HG03565 (cell line): ENCODE data around the gene SYT15.
"Not testable (repeated sequence)": the region's sequence is repeated elsewhere in the genome, so short reads cannot be mapped to it uniquely, and the experiment has no call there.

Experiments used
- ATAC-seq: cut with Tn5 transposase; IDR thresholded peaks from one replicate; pipeline ENCODE4 v1.9.1; 2021; ENCODE audit warnings: mild to moderate bottlenecking, moderate library complexity; ENCODE audit not compliant: unreplicated experiment

The SYT15 gene

GRCh38 chr10:46585246-46585645, 6.3 kb downstream of the SYT15 start:
- ATAC-seq = not testable (repeated sequence)

GRCh38 chr10:46587546-46587945, 8.6 kb downstream of the SYT15 start:
- not testable (repeated sequence) for ATAC-seq

DNA sequence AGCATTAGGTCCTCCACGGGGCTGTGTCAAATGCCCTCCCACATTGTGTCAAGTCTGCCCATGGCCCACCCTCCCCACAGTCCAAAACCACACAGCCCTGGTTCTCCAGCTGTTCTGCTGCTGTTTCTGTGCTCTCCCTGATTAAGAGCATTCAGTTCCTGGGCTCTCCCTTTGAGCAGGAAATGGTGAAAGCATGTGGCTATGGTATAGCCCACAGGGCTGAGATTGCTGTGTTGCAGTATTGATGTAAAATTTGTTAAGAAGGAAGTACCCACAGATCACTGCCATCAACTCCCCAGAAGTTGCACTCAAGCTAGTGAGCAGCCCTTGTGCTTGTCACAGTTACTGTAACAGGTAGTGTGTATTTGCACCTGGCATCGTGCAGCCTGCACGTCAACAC, 9.3 kb downstream of the SYT15 start:
- not testable (repeated sequence) for ATAC-seq

DNA sequence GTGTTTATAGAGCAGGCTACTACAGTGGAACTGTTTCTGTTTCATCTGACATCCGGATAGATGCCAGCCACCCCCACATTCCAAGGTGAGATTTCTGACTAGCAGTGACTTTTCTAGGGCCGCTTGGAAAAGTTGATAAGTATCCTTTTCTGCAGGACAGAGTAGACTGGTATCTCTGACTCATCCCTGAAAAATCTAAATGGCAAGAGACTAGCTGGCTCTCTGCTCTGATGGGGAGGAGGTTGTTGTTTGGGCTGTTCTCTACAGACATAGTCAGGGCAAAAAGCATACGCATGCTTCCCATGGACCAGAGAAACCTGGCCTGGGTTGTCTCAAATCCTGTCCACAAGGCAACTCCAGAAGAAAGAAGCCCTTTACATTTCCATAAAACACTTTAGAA, 10.7 kb downstream of the SYT15 start:
- not testable (repeated sequence) for ATAC-seq

DNA sequence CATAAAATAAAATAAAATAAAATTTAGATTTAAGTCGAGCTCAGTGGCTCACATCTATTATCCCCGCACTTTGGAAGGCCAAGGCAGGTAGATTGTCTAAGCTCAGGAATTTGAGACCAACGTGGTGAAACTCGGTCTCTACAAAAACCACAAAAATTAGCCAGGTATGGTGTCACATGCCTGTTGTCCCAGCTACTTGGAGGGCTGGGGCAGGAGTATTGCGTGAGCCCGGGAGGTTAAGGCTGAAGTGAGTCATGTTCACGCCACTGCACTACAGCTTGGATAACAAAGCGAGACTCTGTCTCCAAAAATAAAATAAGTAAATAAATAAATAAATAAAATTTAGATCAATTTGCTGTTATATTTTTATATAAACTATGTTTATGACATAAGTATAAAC, 12.1 kb downstream of the SYT15 start:
- not testable (repeated sequence) for ATAC-seq

DNA sequence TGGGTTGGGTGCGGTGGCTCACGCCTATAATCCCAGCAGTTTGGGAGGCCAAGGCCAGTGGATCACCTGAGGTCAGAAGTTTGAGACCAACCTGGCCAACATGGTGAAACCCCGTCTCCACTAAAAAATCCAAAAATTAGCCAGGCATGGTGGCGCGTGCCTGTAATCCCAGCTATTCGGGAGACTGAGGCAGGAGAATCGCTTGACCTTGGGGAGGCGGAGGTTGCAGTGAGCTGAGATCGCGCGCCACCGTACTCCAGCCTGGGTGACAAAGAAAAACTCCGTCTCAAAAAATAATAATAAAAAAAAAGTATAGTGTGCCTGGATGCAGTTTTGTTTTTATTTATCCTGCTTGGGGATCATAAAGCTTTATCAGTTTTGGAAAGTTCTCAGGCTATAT, 14.4 kb downstream of the SYT15 start:
- ATAC-seq = not testable (repeated sequence)

DNA sequence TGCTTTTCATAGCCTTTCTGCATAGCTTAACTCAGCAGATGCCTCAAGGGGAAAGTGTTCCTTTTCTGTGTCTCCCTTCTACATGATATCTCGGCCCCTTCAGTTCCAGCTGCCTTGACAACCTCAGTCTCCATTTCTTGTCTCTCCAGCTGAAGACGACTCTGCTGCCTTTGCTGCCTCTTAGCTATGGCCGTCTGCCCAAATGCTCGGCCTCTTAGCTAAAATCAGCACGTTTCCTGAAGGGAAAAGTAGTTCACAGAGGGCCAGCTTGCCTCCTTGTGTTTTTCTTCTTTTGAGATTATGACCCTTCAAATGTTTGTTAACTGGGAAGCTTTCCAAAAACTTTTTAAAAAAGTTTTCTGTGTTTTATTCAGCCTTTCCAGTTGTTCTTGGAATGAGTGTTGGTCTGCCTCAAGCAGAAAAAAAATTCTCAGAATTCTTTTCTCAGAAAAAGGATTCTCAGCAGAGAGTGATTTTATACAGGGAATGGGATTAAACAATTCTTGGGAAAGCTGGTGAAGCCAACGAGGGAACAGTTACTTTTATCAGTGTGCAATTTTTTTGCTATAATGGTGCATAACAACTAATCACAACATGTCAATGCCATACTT, 15.6 kb downstream of the SYT15 start:
- ATAC-seq = not testable (repeated sequence)

DNA sequence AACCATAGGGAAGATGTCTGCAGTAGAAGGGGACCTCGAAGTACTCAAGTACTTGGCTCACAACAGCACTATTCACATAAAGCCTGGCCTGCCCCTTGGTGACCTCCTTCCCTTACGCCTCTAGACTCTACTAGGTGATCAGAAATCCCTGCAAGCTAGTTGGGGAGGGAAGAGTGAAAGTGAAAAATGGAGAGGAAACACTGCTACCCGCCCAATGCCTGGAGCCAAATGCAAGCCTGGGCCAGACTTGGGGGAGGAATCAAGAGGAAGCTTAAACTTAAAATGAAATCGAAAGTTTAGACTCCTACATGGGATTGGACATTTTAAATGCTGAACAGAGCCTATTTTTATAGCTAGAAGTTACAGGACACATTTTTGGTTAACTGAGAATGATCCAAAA, 17.6 kb downstream of the SYT15 start:
- ATAC-seq = not testable (repeated sequence)

DNA sequence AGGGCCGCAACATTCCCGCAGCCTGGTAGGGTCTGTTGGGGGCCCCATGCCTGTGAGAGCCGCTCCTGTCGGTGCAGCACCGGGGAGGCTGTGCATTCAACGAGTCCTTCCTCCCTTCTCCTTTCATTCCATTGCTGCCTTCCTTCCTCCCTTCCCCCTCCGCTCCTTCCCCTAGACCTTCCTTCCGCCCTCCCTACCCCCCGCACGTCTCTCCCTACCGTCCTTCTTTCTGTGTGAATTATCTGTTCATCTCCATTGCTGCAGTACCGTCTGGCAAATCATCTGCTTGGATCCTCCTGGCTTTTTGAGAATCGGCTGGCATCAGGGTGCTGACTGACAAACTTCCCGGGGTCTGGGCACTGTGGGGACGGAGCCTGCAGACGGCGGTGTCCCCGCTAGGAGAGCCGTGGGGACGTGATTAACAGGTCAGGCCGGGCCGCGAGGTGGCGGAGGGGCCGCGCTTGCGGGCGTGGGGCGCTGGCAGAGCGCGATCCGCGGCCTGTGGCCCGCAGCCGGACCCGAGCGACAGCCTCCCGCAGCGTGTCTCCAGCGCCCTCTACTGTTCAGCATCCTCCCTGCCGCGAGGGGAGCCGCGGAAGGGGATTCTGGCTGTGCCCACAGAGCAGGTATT, 18.8 kb downstream of the SYT15 start:
- peak; percentile 64 for ATAC-seq

DNA sequence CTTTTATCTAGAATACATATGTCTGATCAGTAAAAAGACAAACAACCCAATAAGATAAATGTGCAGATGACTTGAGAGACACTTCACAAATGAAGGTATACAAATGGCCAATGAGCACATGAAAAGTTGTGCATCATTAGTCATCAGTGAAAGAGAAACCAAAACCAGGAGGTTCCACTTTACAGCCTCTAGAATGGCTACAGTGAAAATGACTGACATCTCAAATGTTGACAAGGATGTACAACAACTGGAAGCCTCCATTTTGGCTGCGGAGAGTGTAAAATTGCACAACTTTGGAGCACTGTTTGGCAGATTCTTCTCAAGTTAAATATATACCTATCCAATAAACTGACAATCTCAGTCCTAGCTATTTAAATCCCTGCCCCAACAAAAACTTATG, 21.6 kb downstream of the SYT15 start:
- peak; percentile 63 for ATAC-seq

GRCh38 chr10:46615540-46615939, 36.6 kb downstream of the SYT15 start:
- not testable (repeated sequence) for ATAC-seq

DNA sequence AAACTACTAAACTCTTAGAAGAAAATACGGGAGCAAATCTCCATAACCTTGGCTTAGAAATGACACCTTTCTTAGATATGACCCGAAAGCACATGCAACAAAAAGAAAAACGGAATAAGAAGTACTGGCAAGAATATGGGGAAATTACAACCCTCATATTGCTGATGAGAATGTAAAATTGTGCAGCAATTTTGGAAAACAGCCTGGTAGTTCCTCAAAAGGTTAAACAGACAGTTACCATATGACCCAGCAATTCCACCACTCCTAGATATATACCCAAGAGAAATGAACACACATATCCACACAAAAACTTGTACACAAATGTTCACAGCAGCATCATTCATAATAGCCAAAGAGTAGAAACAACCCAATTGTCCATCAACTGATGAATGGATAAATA, 37.3 kb downstream of the SYT15 start:
- ATAC-seq = not testable (repeated sequence)

GRCh38 chr10:46617134-46617533, 38.2 kb downstream of the SYT15 start:
- not testable (repeated sequence) for ATAC-seq

- ATAC-seq = not testable (repeated sequence)
Observed at GRCh38 chr10:46617913-46618312, 39.0 kb downstream of the SYT15 start.

DNA sequence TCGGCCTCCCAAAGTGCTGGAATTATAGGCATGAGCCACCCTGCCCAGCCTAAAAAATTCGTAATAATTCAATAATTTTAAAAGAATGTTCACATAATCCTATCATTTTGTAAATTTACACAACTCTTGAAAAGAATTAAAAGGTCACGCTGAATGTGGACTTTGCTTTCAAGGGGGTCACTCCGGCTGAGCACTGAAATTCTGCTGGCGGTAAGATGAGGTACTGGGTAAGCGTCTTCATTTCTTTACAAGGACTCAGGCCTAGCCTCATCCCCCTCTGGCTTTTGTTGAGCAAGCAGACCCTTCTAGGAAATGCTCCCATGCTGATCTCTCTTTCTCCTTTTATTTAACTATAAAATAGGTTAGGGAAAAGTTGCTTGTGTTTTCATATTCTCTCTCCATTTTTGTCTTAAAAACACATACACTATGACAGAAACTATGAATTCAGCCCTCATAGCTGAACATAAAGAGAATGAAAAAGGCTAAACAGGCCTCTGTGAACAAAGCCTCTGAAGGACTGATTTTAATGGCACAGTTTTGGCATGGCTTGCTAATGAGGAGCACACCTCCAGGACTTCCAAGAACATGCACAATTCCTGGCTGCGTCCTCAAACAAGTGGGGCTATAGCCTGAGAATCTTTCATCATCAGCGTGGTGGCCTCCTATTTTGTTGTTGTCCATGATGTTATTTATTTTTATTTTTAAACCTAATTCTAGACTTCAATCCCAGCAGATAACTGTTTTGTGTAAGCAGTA, 45.1 kb downstream of the SYT15 start:
- ATAC-seq = not testable (repeated sequence)

GRCh38 chr10:46629805-46630204, 50.9 kb downstream of the SYT15 start:
- ATAC-seq = not testable (repeated sequence)

GRCh38 chr10:46630816-46631215, 51.9 kb downstream of the SYT15 start:
- ATAC-seq = not testable (repeated sequence)

GRCh38 chr10:46631683-46632082, 52.8 kb downstream of the SYT15 start:
- not testable (repeated sequence) for ATAC-seq

DNA sequence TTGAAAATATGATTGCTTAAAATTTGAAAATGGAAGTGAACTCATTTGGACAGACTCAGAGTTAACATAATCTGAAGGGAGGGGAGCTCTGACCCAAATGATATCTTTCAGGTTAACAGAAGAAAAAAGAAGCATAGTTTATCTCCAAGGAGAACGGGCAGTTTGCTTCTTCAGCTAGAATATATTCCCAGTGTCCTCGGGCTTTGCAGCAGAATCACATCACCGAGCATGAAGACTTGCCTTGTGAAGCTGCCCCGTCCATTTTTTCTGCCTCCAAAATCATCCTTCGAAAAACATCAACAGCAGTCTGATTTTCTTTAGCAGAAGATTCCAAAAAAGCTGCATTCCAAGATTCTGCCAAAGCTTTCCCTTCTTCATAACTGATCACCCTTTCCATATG, 55.8 kb downstream of the SYT15 start:
- ATAC-seq = not testable (repeated sequence)

- ATAC-seq = not testable (repeated sequence)
Observed at GRCh38 chr10:46635364-46635959, 56.5 kb downstream of the SYT15 start.

GRCh38 chr10:46640005-46640404, 61.1 kb downstream of the SYT15 start:
- ATAC-seq = not testable (repeated sequence)
